HUDEP-2 (cell line): Measurements from ENCODE around the gene PTCH1.

ENCODE experiments used
- DNase-seq, 76 experiments: peaks; one replicate each; lab custom pipeline; 2025; ENCODE audit not compliant: unreplicated experiment in 76 of 76; lab: John Stamatoyannopoulos, UW

PTCH1 gene

DNA sequence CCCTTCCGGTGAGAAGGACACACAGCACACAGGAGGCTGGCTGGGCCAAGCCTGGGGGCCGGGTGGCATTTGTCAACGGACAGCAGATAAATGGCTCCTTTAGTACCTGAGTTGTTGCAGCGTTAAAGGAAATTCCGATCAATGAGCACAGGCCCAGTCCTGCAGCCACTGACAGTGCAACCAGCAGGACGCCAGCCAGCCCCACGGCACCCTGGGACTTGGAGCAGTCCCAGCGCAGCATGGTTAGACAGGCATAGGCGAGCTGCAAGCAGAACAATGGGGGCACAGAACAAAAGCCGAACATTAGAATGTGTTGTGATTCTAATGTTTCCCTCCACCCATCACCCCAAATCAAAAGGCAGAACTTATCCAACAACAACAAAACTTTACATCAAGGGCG, 39.3 kb downstream of the PTCH1 start:
- DNase-seq = no peak

DNA sequence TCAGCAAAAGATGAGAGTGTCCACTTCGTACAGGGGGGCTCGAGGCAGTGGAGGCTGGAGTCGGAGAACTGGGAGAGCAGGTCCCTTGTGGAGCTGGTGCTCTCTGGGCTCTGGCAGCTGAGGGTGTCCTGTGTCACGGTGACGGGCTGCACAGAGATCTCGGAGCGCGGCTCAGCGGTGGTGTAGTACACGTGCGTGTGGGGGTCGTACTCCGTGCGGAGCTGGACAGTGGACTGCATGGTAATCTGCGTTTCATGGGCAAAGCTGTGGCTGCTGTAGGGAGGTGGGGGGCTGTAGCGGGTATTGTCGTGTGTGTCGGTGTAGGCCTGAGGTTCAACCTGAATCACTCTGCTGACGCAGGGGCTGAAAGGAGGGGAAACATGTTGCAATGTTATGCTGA, 48.0 kb downstream of the PTCH1 start:
- no peak for DNase-seq

DNA sequence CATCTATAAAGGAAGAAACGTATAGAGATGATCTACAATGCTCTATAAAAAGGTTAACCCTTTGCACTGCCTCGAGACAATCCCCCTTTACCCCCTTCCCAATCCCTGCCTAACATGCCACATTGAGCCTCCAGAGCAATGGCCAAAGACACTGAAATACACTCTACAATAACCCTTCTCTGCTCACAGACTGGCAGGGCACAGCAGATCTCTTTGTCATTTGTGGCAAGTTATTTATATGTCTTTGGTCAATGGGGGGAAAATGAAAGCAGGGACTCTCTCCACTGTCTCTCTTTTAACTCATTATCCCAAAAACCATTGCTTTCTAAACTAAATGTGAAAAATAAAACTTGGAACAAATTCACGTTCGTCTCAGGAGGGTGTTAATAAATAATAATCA, 51.7 kb downstream of the PTCH1 start:
- no peak for DNase-seq

DNA sequence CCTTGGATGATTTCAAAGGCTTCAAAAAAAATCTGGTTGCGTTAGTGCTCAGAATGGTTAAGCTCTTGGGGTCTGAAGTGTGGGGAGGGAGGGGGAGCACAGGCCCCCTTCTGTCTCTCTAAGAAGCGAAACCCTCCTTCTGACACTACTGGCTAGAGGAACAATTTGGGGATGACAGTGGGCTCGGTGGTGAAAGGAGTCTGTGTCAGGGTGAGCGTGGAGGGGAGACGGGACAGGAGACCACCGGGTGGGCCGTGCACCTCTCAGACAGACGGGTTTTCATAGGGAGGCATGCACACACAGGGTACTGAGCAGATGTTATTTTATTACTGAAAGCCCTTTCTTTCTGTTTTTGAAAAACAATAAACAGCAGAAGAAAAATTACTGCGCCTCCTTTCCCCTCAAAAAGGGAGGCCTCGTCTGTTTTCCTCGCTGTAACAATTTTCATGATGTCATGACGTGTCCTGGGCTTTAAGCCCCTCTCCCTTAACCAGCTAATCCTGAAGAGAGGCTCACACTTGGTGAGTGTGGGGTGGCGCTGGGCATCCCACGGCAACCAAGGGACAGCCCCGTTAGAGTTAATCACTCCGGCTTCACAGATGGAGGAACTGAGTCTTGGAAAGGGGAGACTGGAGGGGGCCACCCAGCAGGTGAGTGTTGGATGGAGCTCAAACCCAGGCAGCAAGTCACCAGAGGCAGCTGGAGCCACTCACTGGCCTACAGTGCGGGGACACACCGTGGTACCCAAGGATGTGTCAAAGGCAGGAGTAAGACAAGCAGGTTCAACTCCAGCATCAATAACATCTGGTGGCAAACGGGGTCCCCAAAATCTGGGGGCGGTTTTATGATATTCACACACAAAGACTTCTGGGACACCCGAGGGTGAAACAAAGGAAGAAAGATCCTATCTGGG, 53.4 kb downstream of the PTCH1 start:
- no peak for DNase-seq

DNA sequence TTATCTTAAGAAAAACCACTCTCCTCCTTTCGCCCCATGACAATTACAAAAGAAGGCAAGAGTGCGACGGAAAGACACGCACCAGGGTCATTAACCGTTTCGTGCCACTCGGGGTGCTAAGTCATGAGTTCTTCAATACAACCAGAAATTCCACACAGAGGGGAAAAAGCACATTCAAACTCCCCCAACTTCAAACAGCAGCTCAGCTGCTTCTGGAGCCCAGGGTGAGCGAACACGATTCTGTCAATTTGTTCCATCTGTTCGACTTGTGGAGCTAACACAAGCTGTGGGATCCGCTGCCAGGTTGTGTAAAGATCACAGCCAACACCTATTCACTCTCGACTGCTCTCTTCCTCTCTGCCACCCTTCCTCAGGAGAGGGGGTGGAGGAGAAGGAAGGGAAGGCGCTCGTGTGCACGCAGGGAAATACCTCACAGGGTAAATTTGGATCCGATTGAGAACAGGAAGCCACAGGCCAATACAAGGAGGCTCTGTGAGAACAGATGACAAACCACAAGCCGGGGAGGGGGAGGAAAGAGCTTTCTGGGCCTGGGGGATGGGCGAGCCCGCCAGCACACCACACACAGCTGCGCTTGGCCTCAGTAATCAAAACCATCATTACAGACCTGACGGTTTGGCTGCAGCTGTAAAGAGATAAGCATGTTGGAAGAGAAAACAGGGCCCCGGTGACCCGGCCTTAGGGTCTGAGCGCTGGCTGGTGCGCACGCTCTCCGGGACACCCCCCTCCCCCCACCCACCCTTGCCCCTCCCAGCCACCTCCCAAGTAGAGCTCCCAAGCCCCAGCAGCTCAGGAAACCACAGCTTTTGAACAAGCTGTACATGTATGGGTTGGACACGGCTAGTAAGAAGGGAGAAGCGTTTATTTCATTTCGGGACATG, 54.3 kb downstream of the PTCH1 start:
- DNase-seq = peak in 75 of 76 experiments; percentile 26 to 97 (median 91)

DNA sequence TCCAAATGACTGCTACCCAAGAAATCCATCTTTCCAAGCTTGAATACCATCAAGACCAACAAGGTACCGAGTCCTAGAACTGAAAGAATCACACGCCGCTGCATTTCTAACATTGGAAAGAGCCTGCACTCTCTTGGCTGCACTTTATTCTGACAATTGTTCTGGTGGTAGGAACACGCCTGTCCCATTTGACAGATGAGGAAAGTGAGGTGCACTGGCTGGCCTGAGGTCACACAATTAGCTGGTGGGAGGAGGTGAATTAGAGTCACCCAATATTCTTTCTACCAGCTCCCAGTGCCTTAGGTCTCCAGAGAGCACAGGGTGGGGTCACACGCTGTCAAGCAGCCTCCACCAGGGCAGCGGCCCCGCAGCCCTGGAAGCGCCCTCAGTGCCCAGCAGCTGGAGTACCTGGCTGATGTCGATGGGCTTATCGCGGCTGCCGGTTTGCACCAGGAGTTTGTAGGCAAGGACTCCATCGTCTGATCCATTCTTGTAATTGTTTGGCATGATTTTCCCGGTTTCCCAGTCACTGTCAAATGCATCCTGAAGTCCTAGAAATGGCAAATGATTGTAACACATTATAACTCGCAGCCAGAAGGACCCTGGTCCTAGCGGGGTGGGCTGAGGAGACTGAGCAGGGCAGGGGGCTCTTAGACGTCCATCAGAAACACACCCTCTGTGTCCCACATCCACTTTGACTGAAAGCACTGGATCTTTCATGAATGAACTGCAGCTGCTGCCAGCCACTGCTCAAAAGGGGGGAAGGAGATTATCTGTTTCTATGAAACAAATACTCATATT, 55.1 kb downstream of the PTCH1 start:
- DNase-seq = peak in 1 of 76 experiments; percentile 19

DNA sequence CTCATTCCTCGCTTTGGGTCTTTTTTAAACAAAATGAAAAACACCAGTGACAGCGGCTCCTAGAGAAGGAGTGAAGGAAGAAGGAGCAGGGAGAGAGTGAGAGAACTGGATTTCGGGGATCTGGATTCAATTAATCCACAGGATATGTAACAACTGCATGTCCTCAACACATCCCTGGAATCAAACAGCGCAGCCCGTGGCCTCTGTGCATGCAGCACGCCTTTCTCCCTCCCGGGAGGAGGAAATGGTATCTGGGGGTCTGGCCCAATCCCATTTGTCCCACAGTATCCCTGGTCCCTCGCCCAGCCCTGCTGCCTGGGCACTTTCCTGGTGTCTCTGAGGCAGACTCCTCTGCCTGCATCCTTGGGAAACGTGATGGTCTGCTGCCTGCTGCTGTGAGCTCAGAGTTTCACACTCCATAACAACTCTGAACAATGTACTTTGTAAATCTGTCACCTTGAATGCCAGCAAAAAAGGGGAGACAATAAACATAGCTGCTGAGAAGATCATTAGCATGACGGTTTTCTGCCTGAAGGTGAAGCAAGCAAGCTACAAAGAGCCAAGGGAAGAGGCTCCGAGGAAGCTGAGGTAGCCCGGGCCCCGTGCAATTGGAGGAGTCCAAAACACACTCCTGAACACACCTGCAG, 56.1 kb downstream of the PTCH1 start:
- no peak for DNase-seq

DNA sequence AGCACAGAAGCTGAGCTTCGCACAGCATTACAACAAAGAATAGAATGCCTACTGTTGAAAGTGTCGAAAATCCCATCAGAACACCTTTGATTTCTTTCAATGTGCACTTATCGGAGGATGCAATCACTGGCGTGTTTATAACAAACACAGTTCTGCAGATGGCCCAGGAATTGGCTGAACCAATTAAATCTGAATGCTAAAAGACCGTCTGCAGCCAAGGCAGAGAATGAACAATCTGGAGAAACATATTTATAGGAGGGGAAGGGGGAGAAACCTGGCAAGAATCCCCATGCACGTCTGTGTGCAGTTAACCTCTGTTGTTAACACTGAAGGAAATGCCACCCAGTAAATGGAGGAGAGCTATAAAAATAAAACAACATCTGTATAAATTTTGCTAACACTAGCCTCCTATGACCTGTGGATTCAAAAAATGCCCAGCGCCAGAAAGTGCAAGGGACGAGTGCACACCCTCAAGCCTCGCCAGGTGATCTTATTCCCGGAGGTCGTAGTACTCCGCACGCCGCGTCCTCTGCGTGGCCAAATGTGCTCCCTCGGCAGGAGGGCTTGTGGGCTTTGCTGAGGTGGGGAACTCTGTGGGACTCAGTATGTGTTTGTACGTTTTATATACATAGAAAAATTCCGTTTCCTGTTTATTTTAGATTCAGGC, 56.8 kb downstream of the PTCH1 start:
- DNase-seq = no peak

DNA sequence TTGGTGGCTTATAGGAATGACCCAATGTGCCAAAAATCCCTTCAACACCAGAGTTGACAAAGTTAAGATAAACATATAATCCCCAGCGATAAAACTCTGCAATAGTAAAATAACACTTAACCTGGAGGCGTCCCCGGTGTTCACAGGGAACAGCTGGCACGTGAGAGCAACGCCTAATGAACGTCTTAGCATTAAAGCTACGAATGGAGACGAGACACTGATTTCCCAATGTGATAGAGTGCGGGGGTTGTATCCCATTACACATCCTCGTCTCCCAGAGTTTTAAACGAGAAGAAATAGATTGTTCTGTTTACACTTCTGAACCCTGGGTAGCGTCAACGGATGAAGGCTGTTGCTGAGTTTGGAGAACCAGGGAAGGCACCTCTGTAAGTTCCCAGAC, 57.6 kb downstream of the PTCH1 start:
- DNase-seq = no peak

DNA sequence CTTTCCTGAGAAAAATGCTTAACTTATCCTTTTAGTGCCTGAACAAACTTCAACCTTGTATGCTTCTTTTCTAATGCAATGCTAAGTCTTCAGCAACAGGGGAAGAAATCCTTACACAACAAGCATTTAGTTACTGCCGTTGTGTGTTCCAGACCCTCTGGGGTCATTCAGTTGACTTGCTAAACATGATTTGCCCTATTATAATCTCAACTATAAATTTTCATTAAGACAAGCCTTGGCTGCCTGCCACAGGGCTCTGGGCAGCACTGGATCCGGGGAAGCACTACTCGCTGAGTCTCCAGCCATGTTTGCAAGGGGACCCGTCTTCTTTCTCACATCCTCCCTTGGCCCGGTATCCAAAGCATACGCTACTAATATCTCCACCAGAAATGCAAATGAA, 58.1 kb downstream of the PTCH1 start:
- no peak for DNase-seq

DNA sequence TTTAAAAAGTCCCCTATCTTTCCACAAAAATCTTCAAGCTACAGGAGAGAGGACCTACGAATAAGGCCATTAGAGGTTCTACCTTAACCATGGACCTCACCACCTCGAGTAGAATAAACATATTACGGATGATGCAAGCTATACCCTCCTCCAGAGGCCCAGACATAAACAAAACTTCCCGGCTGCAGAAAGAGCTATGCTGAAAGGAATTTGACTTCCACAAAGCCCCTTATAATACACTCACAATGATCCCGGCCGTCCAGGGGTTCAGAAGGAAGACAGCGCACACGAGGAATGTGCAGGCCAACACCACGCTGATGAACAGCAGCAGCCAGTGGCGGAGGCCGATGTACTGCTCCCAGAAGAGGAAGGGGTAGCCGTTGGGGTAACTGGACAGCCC, 59.0 kb downstream of the PTCH1 start:
- DNase-seq = no peak

DNA sequence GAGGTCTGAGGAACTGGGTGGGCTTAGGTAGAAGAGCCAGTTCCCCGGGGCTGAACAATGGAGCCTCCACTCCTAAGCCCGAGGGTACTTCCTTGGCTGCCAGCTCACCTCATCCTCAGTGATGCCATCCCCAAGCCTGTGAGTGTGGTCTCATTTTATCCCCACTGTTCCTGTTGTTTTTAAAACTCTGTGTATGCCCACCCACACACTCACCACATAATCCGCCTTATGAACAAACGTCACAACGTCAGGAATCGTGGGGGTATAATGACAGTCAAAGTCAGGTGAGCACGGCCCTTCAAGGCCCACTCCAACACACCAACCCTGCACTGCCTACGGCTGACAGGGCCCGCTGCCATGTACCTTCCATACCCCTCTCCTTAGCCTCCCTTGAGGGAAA, 61.1 kb downstream of the PTCH1 start:
- DNase-seq = no peak

DNA sequence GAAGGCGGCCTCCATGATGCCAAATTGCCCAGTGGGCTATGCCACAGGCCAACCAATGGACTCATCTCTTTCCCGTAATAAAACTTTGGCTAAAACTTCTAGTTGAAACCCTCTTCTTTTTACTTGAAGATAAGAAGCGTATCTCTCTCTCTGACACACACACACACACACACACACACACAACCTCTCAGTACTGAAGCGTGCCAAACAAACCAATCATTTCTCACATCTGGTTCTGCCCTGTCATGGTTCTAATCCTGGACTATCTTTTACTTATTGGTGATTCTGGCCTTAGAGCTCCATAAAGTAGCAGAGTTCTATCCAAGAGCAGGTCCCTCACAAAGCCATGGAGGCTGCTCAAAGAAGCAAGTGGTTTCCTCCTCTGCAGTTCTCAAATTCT, 64.6 kb downstream of the PTCH1 start:
- peak in 39 of 76 experiments; percentile 2 to 77 (median 31) for DNase-seq

DNA sequence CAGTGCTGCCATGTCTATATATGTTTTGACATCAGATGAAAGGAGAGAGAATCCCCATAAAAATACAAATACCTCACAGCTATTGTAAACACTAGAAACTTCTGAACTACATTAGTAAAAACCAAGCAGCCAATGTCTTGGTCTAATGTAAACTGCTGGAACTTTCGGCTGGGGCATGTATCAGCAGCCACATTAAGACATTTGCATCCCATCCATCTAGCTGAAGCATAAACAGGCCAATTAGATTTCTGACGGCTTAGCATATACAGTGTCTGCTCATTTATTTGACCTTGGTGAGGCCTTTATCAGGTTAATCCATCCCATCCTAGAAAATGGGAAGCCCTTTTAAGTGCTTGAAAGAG, 65.7 kb downstream of the PTCH1 start:
- no peak for DNase-seq

DNA sequence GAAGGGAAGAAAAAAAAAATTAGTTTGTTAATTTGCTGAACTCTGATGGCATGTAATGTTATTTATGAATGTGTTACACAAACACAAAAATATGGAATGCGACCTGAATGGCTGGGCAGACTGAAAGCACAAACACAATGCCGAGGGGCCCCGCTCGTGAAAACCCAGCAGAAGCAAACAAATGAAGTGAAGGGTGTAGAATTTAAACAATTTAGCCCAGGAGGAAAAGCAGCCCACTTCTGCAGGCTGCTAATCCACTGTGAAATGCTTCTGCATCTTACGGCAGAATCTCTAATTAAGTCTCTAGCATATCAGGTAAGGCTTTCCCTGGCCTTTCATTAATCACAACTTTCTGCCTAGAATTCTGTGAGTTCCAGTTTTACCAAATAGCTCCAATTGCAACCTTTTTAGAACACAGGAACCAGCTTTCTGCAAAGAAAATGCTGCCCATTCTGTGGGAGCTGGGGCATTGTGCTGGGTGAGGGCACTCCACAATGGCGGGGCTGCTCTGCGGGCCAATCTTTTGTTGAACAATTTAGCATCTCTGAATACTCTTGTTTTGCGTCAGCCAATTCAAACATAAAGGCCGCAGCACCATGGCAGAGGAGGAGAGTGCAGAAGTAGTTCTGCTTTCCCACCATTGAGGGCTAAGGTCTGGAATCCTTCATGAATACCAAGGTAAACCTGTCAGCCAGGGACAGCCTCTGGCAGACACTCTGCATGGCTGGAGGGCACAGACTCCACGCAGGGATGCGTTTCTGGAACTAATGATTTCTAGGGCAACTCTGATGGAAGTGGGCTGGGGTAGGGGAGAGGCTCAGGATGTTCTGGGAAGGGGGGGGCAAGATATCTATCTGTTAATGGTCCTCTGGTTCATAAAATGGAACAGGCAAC, 66.4 kb downstream of the PTCH1 start:
- no peak for DNase-seq

DNA sequence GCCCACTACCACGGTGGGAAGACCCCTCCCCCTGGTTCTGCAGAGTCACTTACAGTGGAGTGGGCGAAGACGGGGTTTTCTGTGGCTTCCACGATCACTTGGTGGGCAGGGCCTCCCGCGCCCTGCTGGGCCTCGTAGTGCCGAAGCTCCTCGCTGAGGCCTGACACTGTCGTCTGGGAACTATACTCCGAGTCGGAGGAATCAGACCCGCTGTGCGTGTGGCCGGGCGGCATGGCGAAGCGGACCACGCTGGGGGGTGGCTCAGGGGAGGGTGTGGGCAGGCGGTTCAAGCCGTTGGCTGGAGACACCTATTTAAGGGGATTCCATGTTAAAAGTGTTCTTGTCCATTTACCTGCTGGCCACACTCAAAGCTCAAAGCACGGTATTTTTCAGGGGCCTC, 67.8 kb downstream of the PTCH1 start:
- DNase-seq = no peak

DNA sequence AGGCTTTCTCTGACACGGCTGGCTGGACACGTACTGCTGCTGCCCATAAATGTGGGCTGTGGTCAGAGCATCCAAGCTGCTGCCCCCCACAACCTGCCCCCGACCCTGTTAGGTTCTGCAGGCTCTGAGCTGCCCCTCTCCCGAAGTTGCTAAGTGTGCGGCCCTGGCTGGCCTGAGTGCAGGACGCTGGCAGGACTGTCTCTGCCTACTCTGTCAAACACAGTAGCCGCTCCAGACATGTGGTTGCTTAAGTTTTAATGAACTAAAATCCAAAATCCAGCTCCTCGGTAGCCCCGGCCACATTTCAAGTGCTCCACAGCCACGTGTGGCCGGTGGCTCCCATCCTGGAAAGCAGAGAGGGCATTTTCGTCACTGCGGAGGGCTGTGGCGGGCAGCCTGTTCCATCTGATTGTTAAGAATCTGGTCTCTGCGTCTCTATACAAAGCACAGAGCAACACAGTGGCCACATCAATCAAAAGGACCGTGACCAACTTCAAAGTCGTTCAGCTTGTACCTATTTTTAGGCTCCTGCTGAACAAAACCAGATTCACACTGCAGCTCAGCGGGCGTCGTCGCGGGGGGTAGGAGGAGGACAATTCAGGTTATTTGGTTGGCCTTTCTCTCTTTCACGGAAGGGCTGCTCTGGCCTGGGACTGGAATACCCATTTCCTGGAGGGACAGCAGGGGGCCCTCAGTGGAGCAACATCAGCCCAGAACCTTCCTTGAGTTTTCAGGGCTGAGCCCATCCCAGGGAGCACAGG, 68.9 kb downstream of the PTCH1 start:
- DNase-seq = no peak

DNA sequence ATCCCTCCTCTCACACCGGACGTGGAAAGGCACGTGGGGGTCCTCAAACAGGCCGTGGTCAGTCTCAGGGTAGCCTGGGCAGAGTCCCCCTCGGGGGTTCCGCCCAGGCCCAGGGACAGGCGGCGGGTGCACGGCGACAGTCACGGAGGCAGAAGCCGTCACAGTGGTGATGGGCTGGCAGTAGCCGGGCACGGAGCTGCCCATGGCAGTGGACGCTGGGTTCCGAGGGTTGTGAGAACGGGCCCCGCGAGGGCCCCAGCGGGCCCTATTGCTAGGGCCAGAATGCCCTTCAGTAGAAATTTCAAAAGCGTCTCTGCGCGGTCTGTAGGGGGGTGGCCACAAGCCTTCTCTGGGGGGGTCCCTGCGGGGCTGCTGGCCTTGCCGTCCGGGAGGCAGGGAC, 69.8 kb downstream of the PTCH1 start:
- no peak for DNase-seq
